Esophagus muscularis mucosa (tissue), 3 donors: ENCODE data around the gene SLC39A8.

Experiments used
- POLR2A ChIP-seq: fragments of 450-650 bp; IDR thresholded peaks from one replicate; pipeline ENCODE4 v1.6.1; 2017; ENCODE audit warnings: antibody characterized with exemption, moderate library complexity, mild to moderate bottlenecking, low read depth
- POLR2AphosphoS5 ChIP-seq, 2 donors: sonication (generic); formaldehyde crosslinking; IDR thresholded peaks; one replicate each; pipeline ENCODE4 v1.6.1; 2017; ENCODE audit warnings: antibody characterized with exemption in 2 of 2
- TF ChIP-seq, protein P1 (sequence below), 3 experiments: fragments of 200-600 bp in 2 of 3; fragments of 450-650 bp in 1 of 3; sonication (generic) in 2 of 3; IDR thresholded peaks; one replicate each; pipeline ENCODE4 v1.5.1; 2017 to 2019; ENCODE audit warnings: antibody characterized with exemption in 3 of 3, mild to moderate bottlenecking in 2 of 3, moderate library complexity in 1 of 3

- TF ChIP-seq, protein P1, sequence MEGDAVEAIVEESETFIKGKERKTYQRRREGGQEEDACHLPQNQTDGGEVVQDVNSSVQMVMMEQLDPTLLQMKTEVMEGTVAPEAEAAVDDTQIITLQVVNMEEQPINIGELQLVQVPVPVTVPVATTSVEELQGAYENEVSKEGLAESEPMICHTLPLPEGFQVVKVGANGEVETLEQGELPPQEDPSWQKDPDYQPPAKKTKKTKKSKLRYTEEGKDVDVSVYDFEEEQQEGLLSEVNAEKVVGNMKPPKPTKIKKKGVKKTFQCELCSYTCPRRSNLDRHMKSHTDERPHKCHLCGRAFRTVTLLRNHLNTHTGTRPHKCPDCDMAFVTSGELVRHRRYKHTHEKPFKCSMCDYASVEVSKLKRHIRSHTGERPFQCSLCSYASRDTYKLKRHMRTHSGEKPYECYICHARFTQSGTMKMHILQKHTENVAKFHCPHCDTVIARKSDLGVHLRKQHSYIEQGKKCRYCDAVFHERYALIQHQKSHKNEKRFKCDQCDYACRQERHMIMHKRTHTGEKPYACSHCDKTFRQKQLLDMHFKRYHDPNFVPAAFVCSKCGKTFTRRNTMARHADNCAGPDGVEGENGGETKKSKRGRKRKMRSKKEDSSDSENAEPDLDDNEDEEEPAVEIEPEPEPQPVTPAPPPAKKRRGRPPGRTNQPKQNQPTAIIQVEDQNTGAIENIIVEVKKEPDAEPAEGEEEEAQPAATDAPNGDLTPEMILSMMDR (IDR thresholded peaks at IDR 0.05) = no peak
- TF ChIP-seq POLR2AphosphoS5 (IDR thresholded peaks at IDR 0.05) (no peak), POLR2A (no peak)
Observed at GRCh38 chr4:102334624-102335023, 10.7 kb downstream of the SLC39A8 start.
